HepG2 (cell line): ENCODE measurements around the gene CDH23. TPM values are rescaled to one million over a fixed set of nuclear protein-coding genes. Genes with fewer than 3 reads are reported as not detected.
A peak's percentile ranks its signal among the peaks of the same experiment; 100 is the strongest.

Source experiments
- ARID5B ChIP-seq: IDR thresholded peaks from 2 replicates; pipeline ENCODE4 v1.4.0; 2020; ENCODE audit warnings: mild to moderate bottlenecking, missing genetic modification reagents
- BORCS8-MEF2B ChIP-seq: sonication (generic); formaldehyde crosslinking; IDR thresholded peaks from 2 replicates; pipeline ENCODE4 v1.8.0; 2022; ENCODE audit warnings: mild to moderate bottlenecking, missing genetic modification reagents
- CENPBD1 ChIP-seq: sonication (generic); formaldehyde crosslinking; IDR thresholded peaks from 2 replicates; pipeline ENCODE4 v1.8.0; 2022; ENCODE audit warnings: missing genetic modification reagents, low read depth, mild to moderate bottlenecking, borderline replicate concordance
- CERS6 ChIP-seq: sonication (generic); formaldehyde crosslinking; IDR thresholded peaks from 2 replicates; pipeline ENCODE4 v1.5.0; 2020; ENCODE audit warnings: missing genetic modification reagents
- FOXA1 ChIP-seq, 2 experiments: fragments of 450-650 bp in 1 of 2; sonication (generic) in 1 of 2; formaldehyde crosslinking in 1 of 2; IDR thresholded peaks; 2 replicates each; pipeline versions ENCODE4 v1.4.0 to v1.6.1; 2016 to 2020; ENCODE audit warnings: missing genetic modification reagents in 1 of 2
- FOXM1 ChIP-seq: sonication (generic); formaldehyde crosslinking; IDR thresholded peaks from 2 replicates; pipeline ENCODE4 v1.5.0; 2020; ENCODE audit warnings: missing genetic modification reagents
- HIVEP1 ChIP-seq: sonication (generic); formaldehyde crosslinking; IDR thresholded peaks from 2 replicates; pipeline ENCODE4 v1.4.0; 2020; ENCODE audit warnings: mild to moderate bottlenecking, missing genetic modification reagents
- IKZF4 ChIP-seq: sonication (generic); formaldehyde crosslinking; IDR thresholded peaks from 2 replicates; pipeline ENCODE4 v1.5.1; 2020; ENCODE audit warnings: borderline replicate concordance, mild to moderate bottlenecking, low read depth, missing genetic modification reagents; ENCODE audit errors: not compliant biosample characterization
- MBNL3 ChIP-seq: fragments of 250-450 bp; sonication (Bioruptor Pico); conservative IDR thresholded peaks from 2 replicates; pipeline ENCODE4 v1.8.0; 2022; ENCODE audit warnings: mild to moderate bottlenecking, inconsistent platforms
- NCOA2 ChIP-seq: sonication (generic); formaldehyde crosslinking; IDR thresholded peaks from 2 replicates; pipeline ENCODE4 v1.8.0; 2022; ENCODE audit warnings: inconsistent platforms
- NKX3-1 ChIP-seq: sonication (generic); formaldehyde crosslinking; IDR thresholded peaks from 2 replicates; pipeline ENCODE4 v1.5.0; 2020; ENCODE audit warnings: missing genetic modification reagents
- PAF1 ChIP-seq: IDR thresholded peaks from 2 replicates; pipeline ENCODE4 v1.6.1; 2016; ENCODE audit warnings: missing genetic modification reagents, missing compliant biosample characterization
- PHF21A ChIP-seq: sonication (generic); formaldehyde crosslinking; IDR thresholded peaks from 2 replicates; pipeline ENCODE4 v1.5.0; 2020; ENCODE audit warnings: mild to moderate bottlenecking, missing genetic modification reagents
- PTBP1 ChIP-seq: fragments of 200-400 bp; formaldehyde crosslinking; IDR thresholded peaks from 2 replicates; pipeline ENCODE4 v1.6.1; 2018; ENCODE audit warnings: low read length, low read depth; ENCODE audit not compliant: poor library complexity, severe bottlenecking
- REL ChIP-seq: sonication (generic); formaldehyde crosslinking; conservative IDR thresholded peaks from 2 replicates; pipeline ENCODE4 v1.8.0; 2022; ENCODE audit warnings: mild to moderate bottlenecking, missing genetic modification reagents, moderate library complexity
- SP4 ChIP-seq: sonication (generic); formaldehyde crosslinking; IDR thresholded peaks from 2 replicates; pipeline ENCODE4 v1.8.1; 2023; ENCODE audit warnings: mild to moderate bottlenecking, missing genetic modification reagents
- YY1 ChIP-seq: IDR thresholded peaks from 2 replicates; pipeline ENCODE4 v1.6.1; 2011; ENCODE audit warnings: low read length, low read depth, moderate library complexity, mild to moderate bottlenecking; ENCODE audit not compliant: insufficient read depth, insufficient replicate concordance
- ZBTB42 ChIP-seq: sonication (generic); formaldehyde crosslinking; IDR thresholded peaks from 2 replicates; pipeline ENCODE4 v1.5.0; 2020; ENCODE audit warnings: mild to moderate bottlenecking, missing genetic modification reagents
- ZFP1 ChIP-seq: IDR thresholded peaks from 2 replicates; pipeline ENCODE4 v1.6.1; 2016
- ZNF343 ChIP-seq: sonication (generic); formaldehyde crosslinking; IDR thresholded peaks from 2 replicates; pipeline ENCODE4 v1.4.0; 2020; ENCODE audit warnings: mild to moderate bottlenecking, missing genetic modification reagents
- ZNF484 ChIP-seq: sonication (generic); formaldehyde crosslinking; IDR thresholded peaks from 2 replicates; pipeline ENCODE4 v1.5.1; 2020; ENCODE audit warnings: mild to moderate bottlenecking, low read depth, missing genetic modification reagents, borderline replicate concordance
- ZNF546 ChIP-seq: sonication (generic); formaldehyde crosslinking; conservative IDR thresholded peaks from 2 replicates; pipeline ENCODE4 v1.8.1; 2023; ENCODE audit warnings: mild to moderate bottlenecking, missing genetic modification reagents
- ZNF547 ChIP-seq: sonication (generic); formaldehyde crosslinking; IDR thresholded peaks from 2 replicates; pipeline ENCODE4 v1.5.1; 2020; ENCODE audit warnings: mild to moderate bottlenecking, missing genetic modification reagents
- ZNF598 ChIP-seq: sonication (generic); formaldehyde crosslinking; IDR thresholded peaks from 2 replicates; pipeline ENCODE4 v1.5.1; 2020; ENCODE audit warnings: mild to moderate bottlenecking, missing genetic modification reagents, borderline replicate concordance
- ZNF644 ChIP-seq: IDR thresholded peaks from 2 replicates; pipeline ENCODE4 v1.6.1; 2016; ENCODE audit warnings: low read depth
- ZNF7 ChIP-seq: IDR thresholded peaks from 2 replicates; pipeline ENCODE4 v1.6.1; 2016; ENCODE audit warnings: missing biosample characterization, missing genetic modification reagents
- polyA plus RNA-seq, 8 experiments: library from polyadenylated mRNA; depleted of rRNA in 3 of 8; stranded (reverse) in 7 of 8; unstranded in 1 of 8; fragments of >200 nt; fragmentation: Illumina TruSeq in 4 of 8; extraction: Trizol in 4 of 8; gene quantifications; 2 replicates each; pipeline versions ENCODE4 v1.2.1 to v1.2.3, GENCODE V29; 2011 to 2016; ENCODE audit warnings: low read depth in 4 of 8, missing spikeins in 1 of 8, mixed read lengths in 1 of 8; ENCODE audit not compliant: insufficient read depth in 1 of 8
- total RNA-seq, 5 experiments: library from RNA; depleted of rRNA; stranded (reverse); fragments of >200 nt; fragmentation: Illumina TruSeq; extraction: Trizol; gene quantifications; 2 replicates each; pipeline ENCODE4 v1.2.3, GENCODE V29; 2016; ENCODE audit warnings: low read depth in 1 of 5

CDH23 gene
- total and polyA plus RNA-seq, 2 of the 13 experiments (the other 11 are each of a cell fraction or from before 2014, with no cell fraction given): 0.13 TPM; not detected in 1

GRCh38 chr10:71347587-71348395 lies 48.9 kb upstream of the CDH23 start (continued):
- TF ChIP-seq ZNF7: no peak
- TF ChIP-seq NCOA2 (CRISPR knock-in tag): peak; percentile 81
- peak; percentile 89 for TF ChIP-seq PHF21A (CRISPR knock-in tag)
- peak; percentile 46; the same call in 1 of the 2 replicates for TF ChIP-seq HIVEP1 (CRISPR knock-in tag)
- TF ChIP-seq PTBP1: no peak
- no peak for TF ChIP-seq ZNF598 (CRISPR knock-in tag)
- no peak for TF ChIP-seq ZBTB42 (CRISPR knock-in tag)
- no peak for TF ChIP-seq IKZF4 (CRISPR knock-in tag)
- TF ChIP-seq PAF1 (CRISPR knock-in tag): no peak
- no peak for TF ChIP-seq REL (CRISPR knock-in tag)
- TF ChIP-seq MBNL3 (CRISPR knock-in tag): no peak
- no peak for TF ChIP-seq ZFP1 (CRISPR knock-in tag)
- no peak for TF ChIP-seq ZNF547
- no peak for TF ChIP-seq FOXA1 (IDR thresholded peaks at IDR 0.05)
- peak; percentile 93 for TF ChIP-seq FOXA1 (CRISPR knock-in tag; IDR thresholded peaks at IDR 0.05)
- TF ChIP-seq CENPBD1: no peak
- TF ChIP-seq ZNF343 (CRISPR knock-in tag): peak; percentile 85; the same call in 1 of the 2 replicates
- no peak for TF ChIP-seq ZNF484 (CRISPR knock-in tag)
- no peak for TF ChIP-seq SP4 (CRISPR knock-in tag)
- TF ChIP-seq ZNF546 (CRISPR knock-in tag): 0 out of 2 replicates have a peak, but pooled peaks have one; percentile 21
- peak; percentile 58 for TF ChIP-seq YY1
- TF ChIP-seq NKX3-1 (CRISPR knock-in tag): no peak
- TF ChIP-seq CERS6 (CRISPR knock-in tag): no peak
- TF ChIP-seq ZNF644 (CRISPR knock-in tag): peak; percentile 54; the same call in 1 of the 2 replicates
- TF ChIP-seq ARID5B (CRISPR knock-in tag): peak; percentile 83; the same call in 1 of the 2 replicates
- TF ChIP-seq BORCS8-MEF2B (CRISPR knock-in tag): no peak
- no peak for TF ChIP-seq FOXM1
